ENCODE measurements around the gene DPYSL5.

DNA sequence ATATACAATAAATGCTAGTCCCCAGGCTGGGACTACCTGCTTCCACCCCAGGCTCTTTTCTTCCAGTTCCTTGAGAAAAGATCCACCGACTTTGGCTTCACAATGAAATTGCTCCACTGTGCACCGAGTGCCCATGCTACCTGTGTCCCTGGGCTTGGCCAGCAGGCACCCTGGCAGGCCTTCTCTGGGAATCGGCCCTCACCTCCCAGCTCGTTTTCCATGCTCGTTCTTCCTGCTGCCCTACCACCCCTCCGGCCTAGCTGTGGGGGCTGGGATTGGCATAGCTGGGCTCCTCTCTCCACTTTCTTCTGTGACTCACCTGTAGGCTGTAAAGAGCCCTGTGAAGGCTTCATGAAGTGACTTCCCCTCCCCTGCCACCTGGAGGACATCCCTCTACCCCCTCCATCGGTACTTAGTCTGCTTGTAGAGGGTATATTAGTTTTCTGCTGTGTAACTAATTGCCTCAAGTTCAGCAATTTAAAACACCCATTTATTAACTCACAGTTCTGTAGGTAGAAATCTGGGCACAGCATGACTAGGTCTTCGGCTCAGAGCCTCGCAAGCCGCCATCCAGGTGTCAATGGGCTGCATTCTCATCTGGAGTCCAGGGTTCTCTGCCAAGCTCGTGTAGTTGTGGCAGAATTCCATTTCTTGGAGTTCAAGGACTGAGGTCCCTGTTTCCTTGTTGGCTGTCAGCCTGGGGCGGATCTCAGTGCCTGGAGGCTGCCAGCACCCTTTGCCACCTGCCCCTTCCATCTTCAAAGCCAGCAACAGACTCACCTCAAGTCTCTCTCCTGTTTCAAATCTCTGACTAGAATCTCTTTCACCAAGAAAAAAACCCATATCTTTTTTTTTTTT is 57.6 kb downstream of the DPYSL5 start:
- TF ChIP-seq CTCF (IDR thresholded peaks at IDR 0.05; ENCODE audit: low read depth, low read length, missing input control) (no peak), GABPA (IDR thresholded peaks at IDR 0.05 in 1 of 2, conservative IDR thresholded peaks at IDR 0.05 in 1 of 2) (no peak), TAF1 (conservative IDR thresholded peaks at IDR 0.05) (no peak), RAD21 (IDR thresholded peaks at IDR 0.05) (no peak), EGR1 (IDR thresholded peaks at IDR 0.05; ENCODE audit: low read depth in 2 of 2) (no peak), JUND (IDR thresholded peaks at IDR 0.05) (no peak)
- TF ChIP-seq, protein P1, sequence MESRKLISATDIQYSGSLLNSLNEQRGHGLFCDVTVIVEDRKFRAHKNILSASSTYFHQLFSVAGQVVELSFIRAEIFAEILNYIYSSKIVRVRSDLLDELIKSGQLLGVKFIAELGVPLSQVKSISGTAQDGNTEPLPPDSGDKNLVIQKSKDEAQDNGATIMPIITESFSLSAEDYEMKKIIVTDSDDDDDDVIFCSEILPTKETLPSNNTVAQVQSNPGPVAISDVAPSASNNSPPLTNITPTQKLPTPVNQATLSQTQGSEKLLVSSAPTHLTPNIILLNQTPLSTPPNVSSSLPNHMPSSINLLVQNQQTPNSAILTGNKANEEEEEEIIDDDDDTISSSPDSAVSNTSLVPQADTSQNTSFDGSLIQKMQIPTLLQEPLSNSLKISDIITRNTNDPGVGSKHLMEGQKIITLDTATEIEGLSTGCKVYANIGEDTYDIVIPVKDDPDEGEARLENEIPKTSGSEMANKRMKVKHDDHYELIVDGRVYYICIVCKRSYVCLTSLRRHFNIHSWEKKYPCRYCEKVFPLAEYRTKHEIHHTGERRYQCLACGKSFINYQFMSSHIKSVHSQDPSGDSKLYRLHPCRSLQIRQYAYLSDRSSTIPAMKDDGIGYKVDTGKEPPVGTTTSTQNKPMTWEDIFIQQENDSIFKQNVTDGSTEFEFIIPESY (IDR thresholded peaks at IDR 0.05) = no peak
- TF ChIP-seq, protein P2, sequence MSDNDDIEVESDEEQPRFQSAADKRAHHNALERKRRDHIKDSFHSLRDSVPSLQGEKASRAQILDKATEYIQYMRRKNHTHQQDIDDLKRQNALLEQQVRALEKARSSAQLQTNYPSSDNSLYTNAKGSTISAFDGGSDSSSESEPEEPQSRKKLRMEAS (IDR thresholded peaks at IDR 0.05) = no peak

All from liver (tissue), 3 donors.